Measurements from ENCODE around the gene AP5Z1. TPM values are rescaled to one million over a fixed set of nuclear protein-coding genes. Genes with fewer than 3 reads are reported as not detected.
A peak's percentile ranks its signal among the peaks of the same experiment; 100 is the strongest.

AP5Z1 gene
- total and polyA plus RNA-seq, 2 experiments from 2014 or later, result 21.1 to 22.6 TPM

DNA sequence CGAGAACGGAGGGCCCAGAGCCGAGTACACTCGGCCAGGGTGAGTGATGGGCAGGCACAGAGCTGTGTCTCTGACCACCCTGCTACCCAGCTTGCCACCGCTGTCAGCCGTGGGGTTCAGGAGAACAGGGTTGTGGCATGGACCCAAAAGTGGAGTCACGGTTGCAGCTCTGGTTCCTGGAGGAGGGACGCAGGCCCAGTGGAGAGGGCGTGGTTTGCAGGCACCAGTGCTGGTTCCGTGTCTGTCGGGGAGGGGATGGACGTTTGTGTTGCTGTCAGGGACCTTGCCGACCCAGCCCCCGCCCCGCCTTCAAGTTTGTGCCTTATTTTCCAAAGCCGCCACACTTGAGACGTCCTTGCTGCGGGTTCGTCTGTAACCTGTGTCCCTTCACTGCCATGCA is 45.1 kb upstream of the AP5Z1 start:
- H3K4me1 ChIP-seq (ENCODE audit: low read depth), result peaks cover 36% of the 10 kb centered on the region
- H3K27me3 ChIP-seq, result no peaks in the 10 kb centered on the region
- peak overlapping the region; percentile 29 for H3K27ac ChIP-seq
- no peak overlapping the region for H3K4me3 ChIP-seq
- DNase-seq (ENCODE audit: low read depth in 1 of 2, low spot score in 1 of 2), result no peak
- no peaks in the 10 kb centered on the region for H3K9me3 ChIP-seq (ENCODE audit: low read depth)
- TF ChIP-seq, protein P1, sequence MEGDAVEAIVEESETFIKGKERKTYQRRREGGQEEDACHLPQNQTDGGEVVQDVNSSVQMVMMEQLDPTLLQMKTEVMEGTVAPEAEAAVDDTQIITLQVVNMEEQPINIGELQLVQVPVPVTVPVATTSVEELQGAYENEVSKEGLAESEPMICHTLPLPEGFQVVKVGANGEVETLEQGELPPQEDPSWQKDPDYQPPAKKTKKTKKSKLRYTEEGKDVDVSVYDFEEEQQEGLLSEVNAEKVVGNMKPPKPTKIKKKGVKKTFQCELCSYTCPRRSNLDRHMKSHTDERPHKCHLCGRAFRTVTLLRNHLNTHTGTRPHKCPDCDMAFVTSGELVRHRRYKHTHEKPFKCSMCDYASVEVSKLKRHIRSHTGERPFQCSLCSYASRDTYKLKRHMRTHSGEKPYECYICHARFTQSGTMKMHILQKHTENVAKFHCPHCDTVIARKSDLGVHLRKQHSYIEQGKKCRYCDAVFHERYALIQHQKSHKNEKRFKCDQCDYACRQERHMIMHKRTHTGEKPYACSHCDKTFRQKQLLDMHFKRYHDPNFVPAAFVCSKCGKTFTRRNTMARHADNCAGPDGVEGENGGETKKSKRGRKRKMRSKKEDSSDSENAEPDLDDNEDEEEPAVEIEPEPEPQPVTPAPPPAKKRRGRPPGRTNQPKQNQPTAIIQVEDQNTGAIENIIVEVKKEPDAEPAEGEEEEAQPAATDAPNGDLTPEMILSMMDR (IDR thresholded peaks at IDR 0.05; ENCODE audit: low read depth, low read length), result no peak
- no peaks in the 10 kb centered on the region for H3K36me3 ChIP-seq

GRCh38 chr7:4730971-4731370 is 44.5 kb upstream of the AP5Z1 start:
- Histone ChIP-seq H3K36me3 (no peaks in the 10 kb centered on the region), H3K27me3 (no peaks in the 10 kb centered on the region), H3K27ac (peak overlapping the region; percentile 42), H3K9me3 (ENCODE audit: low read depth) (no peaks in the 10 kb centered on the region), H3K4me3 (no peak overlapping the region), H3K4me1 (ENCODE audit: low read depth) (peaks cover 29% of the 10 kb centered on the region)
- TF ChIP-seq, protein P1 (IDR thresholded peaks at IDR 0.05; ENCODE audit: low read depth, low read length), result no peak
- no peak for DNase-seq (ENCODE audit: low read depth in 1 of 2, low spot score in 1 of 2)

- DNase-seq (ENCODE audit: low read depth in 1 of 2, low spot score in 1 of 2), result no peak
- H3K36me3 ChIP-seq, result no peaks in the 10 kb centered on the region
- H3K27ac ChIP-seq, result no peak overlapping the region
- H3K4me1 ChIP-seq (ENCODE audit: low read depth), result peaks cover 21% of the 10 kb centered on the region
- no peaks in the 10 kb centered on the region for H3K27me3 ChIP-seq
- no peaks in the 10 kb centered on the region for H3K9me3 ChIP-seq (ENCODE audit: low read depth)
- H3K4me3 ChIP-seq, result no peak overlapping the region
- TF ChIP-seq, protein P1 (IDR thresholded peaks at IDR 0.05; ENCODE audit: low read depth, low read length), result no peak
Measured at GRCh38 chr7:4731803-4732202, 43.6 kb upstream of the AP5Z1 start.

DNA sequence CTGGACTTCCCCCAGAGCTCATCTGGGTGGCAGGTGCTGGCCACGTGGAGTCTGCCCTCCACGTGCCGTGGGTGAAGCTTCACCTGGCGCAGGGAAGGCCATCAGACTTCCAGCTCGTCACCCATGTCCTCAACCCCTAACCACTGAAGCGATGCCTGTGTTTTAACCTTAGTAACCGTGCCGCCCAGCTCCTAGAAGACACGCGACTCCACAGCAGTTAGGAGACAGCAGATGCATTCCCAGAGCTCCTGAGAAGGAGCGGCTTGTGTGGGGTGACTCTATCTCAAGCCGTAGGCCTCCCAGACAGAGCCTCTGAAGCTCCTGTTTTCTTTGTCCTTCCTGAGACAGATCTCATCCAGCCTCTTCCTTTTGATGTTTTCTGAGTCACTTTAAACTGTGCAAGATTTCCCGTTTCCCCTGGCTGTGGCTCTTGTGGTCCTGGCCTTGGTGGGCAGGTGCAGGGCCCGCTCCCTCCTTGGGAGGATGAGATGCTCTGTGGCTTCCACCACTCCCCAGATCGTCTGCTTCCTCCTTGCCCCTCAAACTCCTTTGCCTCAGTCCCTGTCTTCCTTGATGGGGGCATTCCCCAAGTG is 41.4 kb upstream of the AP5Z1 start:
- TF ChIP-seq, protein P1 (IDR thresholded peaks at IDR 0.05; ENCODE audit: low read depth, low read length), result no peak
- Histone ChIP-seq H3K27ac (peak overlapping the region; percentile 75), H3K36me3 (no peaks in the 10 kb centered on the region), H3K9me3 (ENCODE audit: low read depth) (no peaks in the 10 kb centered on the region), H3K4me1 (ENCODE audit: low read depth) (peaks cover 29% of the 10 kb centered on the region), H3K27me3 (no peaks in the 10 kb centered on the region), H3K4me3 (no peak overlapping the region)
- no peak for DNase-seq (ENCODE audit: low read depth in 1 of 2, low spot score in 1 of 2)

GRCh38 chr7:4734587-4735345 is 40.7 kb upstream of the AP5Z1 start:
- peak overlapping the region; percentile 75 for H3K27ac ChIP-seq
- H3K36me3 ChIP-seq, result no peaks in the 10 kb centered on the region
- no peaks in the 10 kb centered on the region for H3K9me3 ChIP-seq (ENCODE audit: low read depth)
- H3K4me1 ChIP-seq (ENCODE audit: low read depth), result peaks cover 36% of the 10 kb centered on the region
- H3K4me3 ChIP-seq, result no peak overlapping the region
- TF ChIP-seq, protein P1 (IDR thresholded peaks at IDR 0.05; ENCODE audit: low read depth, low read length), result no peak
- H3K27me3 ChIP-seq, result no peaks in the 10 kb centered on the region
- no peak for DNase-seq (ENCODE audit: low read depth in 1 of 2, low spot score in 1 of 2)
